ENCODE results near the gene PARVG. TPM values are rescaled to one million over a fixed set of nuclear protein-coding genes. Genes with fewer than 3 reads are reported as not detected.
A peak's percentile ranks its signal among the peaks of the same experiment; 100 is the strongest.

Gene PARVG
- total RNA-seq, 2 donors from 2014 or later = 0.11 to 0.44 TPM

- Histone ChIP-seq H3K27me3 (ENCODE audit: control insufficient read depth, insufficient read depth, low read length, poor library complexity, severe bottlenecking) (no peaks in the 10 kb centered on the region), H3K36me3 (ENCODE audit: control insufficient read depth, insufficient read depth, low read length) (no peaks in the 10 kb centered on the region), H3K4me1 (ENCODE audit: control insufficient read depth, insufficient read depth, low read length) (peaks cover 7% of the 10 kb centered on the region), H3K4me3 (ENCODE audit: low read length) (no peak overlapping the region), H3K9me3 (ENCODE audit: control insufficient read depth, low read length) (no peaks in the 10 kb centered on the region), H3K9ac (ENCODE audit: extremely low read depth, low read length, poor library complexity, severe bottlenecking) (no peak overlapping the region), H3K27ac (ENCODE audit: low read depth, low read length) (no peak overlapping the region)
- H3K27ac Mint-ChIP-seq = no peak overlapping the region
- TF ChIP-seq, protein P1, sequence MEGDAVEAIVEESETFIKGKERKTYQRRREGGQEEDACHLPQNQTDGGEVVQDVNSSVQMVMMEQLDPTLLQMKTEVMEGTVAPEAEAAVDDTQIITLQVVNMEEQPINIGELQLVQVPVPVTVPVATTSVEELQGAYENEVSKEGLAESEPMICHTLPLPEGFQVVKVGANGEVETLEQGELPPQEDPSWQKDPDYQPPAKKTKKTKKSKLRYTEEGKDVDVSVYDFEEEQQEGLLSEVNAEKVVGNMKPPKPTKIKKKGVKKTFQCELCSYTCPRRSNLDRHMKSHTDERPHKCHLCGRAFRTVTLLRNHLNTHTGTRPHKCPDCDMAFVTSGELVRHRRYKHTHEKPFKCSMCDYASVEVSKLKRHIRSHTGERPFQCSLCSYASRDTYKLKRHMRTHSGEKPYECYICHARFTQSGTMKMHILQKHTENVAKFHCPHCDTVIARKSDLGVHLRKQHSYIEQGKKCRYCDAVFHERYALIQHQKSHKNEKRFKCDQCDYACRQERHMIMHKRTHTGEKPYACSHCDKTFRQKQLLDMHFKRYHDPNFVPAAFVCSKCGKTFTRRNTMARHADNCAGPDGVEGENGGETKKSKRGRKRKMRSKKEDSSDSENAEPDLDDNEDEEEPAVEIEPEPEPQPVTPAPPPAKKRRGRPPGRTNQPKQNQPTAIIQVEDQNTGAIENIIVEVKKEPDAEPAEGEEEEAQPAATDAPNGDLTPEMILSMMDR (conservative IDR thresholded peaks at IDR 0.05) = no peak
- WGBS, 2 experiments (ENCODE audit: insufficient coverage in 1 of 2, insufficient read length in 1 of 2) = 91 to 100% methylated on average over 4 to 12 of the region's 12 CpGs
- no peaks in the 10 kb centered on the region for H3K4me1 Mint-ChIP-seq
- no peak overlapping the region for H3K4me3 Mint-ChIP-seq
- no peaks in the 10 kb centered on the region for H3K9me3 Mint-ChIP-seq
- H3K27me3 Mint-ChIP-seq (ENCODE audit: insufficient read depth) = peaks cover 2% of the 10 kb centered on the region
- no peaks in the 10 kb centered on the region for H3K36me3 Mint-ChIP-seq (ENCODE audit: low read depth)
- DNase-seq = no peak
These were observed 9.8 kb downstream of the PARVG start for GRCh38 chr22:44190381-44190976.

- no peaks in the 10 kb centered on the region for H3K36me3 Mint-ChIP-seq (ENCODE audit: low read depth)
- no peak overlapping the region for H3K4me3 ChIP-seq (ENCODE audit: low read length)
- WGBS, 2 experiments (ENCODE audit: insufficient coverage in 1 of 2, insufficient read length in 1 of 2) = 72 to 88% methylated on average over 2 to 9 of the region's 9 CpGs
These were observed 10.3 kb downstream of the PARVG start for GRCh38 chr22:44191036-44191454.

DNA sequence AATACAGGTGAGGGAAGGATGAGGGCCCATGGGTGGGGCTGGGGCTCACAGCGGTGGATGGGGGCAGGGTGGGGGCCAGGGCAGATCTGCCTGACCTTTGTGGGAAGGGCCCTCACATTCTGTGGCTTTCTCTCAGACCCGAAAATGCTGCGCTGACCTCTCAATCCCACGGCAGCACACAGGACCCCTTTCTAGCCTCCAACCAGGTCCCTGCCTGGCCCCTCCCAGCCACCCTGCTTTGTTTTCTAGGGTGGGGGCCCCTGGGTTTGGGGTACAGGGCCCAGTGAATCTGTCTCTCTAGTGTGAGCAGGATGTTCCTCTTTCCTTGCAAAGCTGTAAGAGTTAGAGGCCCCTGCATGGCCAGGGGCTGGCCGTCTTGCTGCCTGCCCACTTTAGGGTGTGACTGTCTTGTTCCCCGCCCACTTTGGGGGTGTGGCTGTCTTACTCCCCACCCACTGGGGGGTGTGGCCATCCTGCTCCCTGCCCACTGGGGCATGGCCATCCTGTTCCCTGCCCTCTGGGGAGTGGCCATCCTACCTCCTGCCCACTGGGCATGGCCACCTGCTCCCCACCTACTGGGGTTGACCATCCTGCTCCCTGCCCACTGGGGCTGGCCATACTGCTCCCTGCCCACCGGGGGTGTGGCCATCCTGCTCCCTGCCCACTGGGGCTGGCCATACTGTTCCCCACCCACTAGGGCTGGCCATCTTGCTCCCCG lies 11.5 kb downstream of the PARVG start:
- Mint-ChIP-seq H3K27ac (no peak overlapping the region), H3K4me3 (no peak overlapping the region), H3K36me3 (ENCODE audit: low read depth) (no peaks in the 10 kb centered on the region), H3K4me1 (peaks cover 2% of the 10 kb centered on the region), H3K27me3 (ENCODE audit: insufficient read depth) (peaks cover 2% of the 10 kb centered on the region), H3K9me3 (no peaks in the 10 kb centered on the region)
- Histone ChIP-seq H3K4me1 (ENCODE audit: control insufficient read depth, insufficient read depth, low read length) (peaks cover 7% of the 10 kb centered on the region), H3K9ac (ENCODE audit: extremely low read depth, low read length, poor library complexity, severe bottlenecking) (no peak overlapping the region), H3K36me3 (ENCODE audit: control insufficient read depth, insufficient read depth, low read length) (no peaks in the 10 kb centered on the region), H3K4me3 (ENCODE audit: low read length) (no peak overlapping the region), H3K9me3 (ENCODE audit: control insufficient read depth, low read length) (no peaks in the 10 kb centered on the region), H3K27ac (ENCODE audit: low read depth, low read length) (no peak overlapping the region), H3K27me3 (ENCODE audit: control insufficient read depth, insufficient read depth, low read length, poor library complexity, severe bottlenecking) (no peaks in the 10 kb centered on the region)
- TF ChIP-seq, protein P1 (conservative IDR thresholded peaks at IDR 0.05) = no peak
- DNase-seq = peak; percentile 93
- WGBS, 2 experiments (ENCODE audit: insufficient coverage in 1 of 2, insufficient read length in 1 of 2) = 95 to 97% methylated on average over 6 to 8 of the region's 8 CpGs

More at GRCh38 chr22:44191036-44191454, 10.3 kb downstream of the PARVG start:
- TF ChIP-seq, protein P1 (conservative IDR thresholded peaks at IDR 0.05) = no peak
- Histone ChIP-seq H3K9me3 (ENCODE audit: control insufficient read depth, low read length) (no peaks in the 10 kb centered on the region), H3K4me1 (ENCODE audit: control insufficient read depth, insufficient read depth, low read length) (peaks cover 7% of the 10 kb centered on the region), H3K36me3 (ENCODE audit: control insufficient read depth, insufficient read depth, low read length) (no peaks in the 10 kb centered on the region), H3K9ac (ENCODE audit: extremely low read depth, low read length, poor library complexity, severe bottlenecking) (no peak overlapping the region), H3K27ac (ENCODE audit: low read depth, low read length) (no peak overlapping the region), H3K27me3 (ENCODE audit: control insufficient read depth, insufficient read depth, low read length, poor library complexity, severe bottlenecking) (no peaks in the 10 kb centered on the region)
- Mint-ChIP-seq H3K4me3 (no peak overlapping the region), H3K4me1 (peaks cover 2% of the 10 kb centered on the region), H3K27ac (no peak overlapping the region), H3K9me3 (no peaks in the 10 kb centered on the region), H3K27me3 (ENCODE audit: insufficient read depth) (peaks cover 2% of the 10 kb centered on the region)
- no peak for DNase-seq

Measured in endodermal cell (in vitro differentiated cells).